Testis (tissue), 3 donors: Measurements from ENCODE around the gene NIPBL. TPM values are rescaled to one million over a fixed set of nuclear protein-coding genes. Genes with fewer than 3 reads are reported as not detected.
"Not testable (repeated sequence)": the region's sequence is repeated elsewhere in the genome, so short reads cannot be mapped to it uniquely, and the experiment has no call there.

Experiments used
- DNase-seq: peaks from one replicate; pipeline ENCODE4 v3.0.0-alpha.2; 2019
- H3K27ac ChIP-seq, 2 donors: fragments of 200-600 bp; sonication (generic); one replicate each; pipeline ENCODE4 v1.5.1; 2019
- H3K27me3 ChIP-seq: fragments of 200-600 bp; sonication (generic); one replicate; pipeline ENCODE4 v1.5.1; 2019
- H3K36me3 ChIP-seq: fragments of 200-600 bp; sonication (generic); one replicate; pipeline ENCODE4 v1.5.1; 2017; ENCODE audit warnings: low read depth; ENCODE audit errors: missing control alignments
- H3K4me1 ChIP-seq: fragments of 200-600 bp; sonication (generic); one replicate; pipeline ENCODE4 v1.5.1; 2019
- H3K4me3 ChIP-seq, 2 donors: fragments of 200-600 bp; sonication (generic); one replicate each; pipeline ENCODE4 v1.5.1; 2017 to 2019
- H3K9me3 ChIP-seq: fragments of 200-600 bp; sonication (generic); one replicate; pipeline ENCODE4 v1.5.1; 2017
- POLR2A ChIP-seq: fragments of 450-650 bp; IDR thresholded peaks from one replicate; pipeline ENCODE4 v1.6.1; 2017; ENCODE audit warnings: antibody characterized with exemption, mild to moderate bottlenecking, moderate library complexity
- WGBS, 2 donors: methylation state at CpG; one replicate each; pipeline ENCODE4 v1.1.5; 2018; 5-methylcytosine and 5-hydroxymethylcytosine counted together
- intact Hi-C: fragments of 100-400 bp; cut with DNase I; formaldehyde crosslinking; loops from one replicate; pipeline ENCODE4 v1.15.1; 2023; ENCODE audit warnings: low total_unique reads
- polyA plus RNA-seq: library from polyadenylated mRNA; stranded (reverse); fragments of 350-450 nt; fragmentation: Illumina TruSeq; extraction: RNeasy Lipid Tissue Mini Kit (QIAGEN cat#74804); gene quantifications from one replicate; pipeline ENCODE4 v1.2.3, GENCODE V29; 2014; ENCODE audit warnings: low read depth, low replicate concordance; ENCODE audit not compliant: insufficient read depth
- total RNA-seq, 2 donors: library from RNA; depleted of rRNA; stranded (reverse); fragments of >200 nt; gene quantifications; one replicate each; pipeline ENCODE4 v1.2.3, GENCODE V29; 2016
- TF ChIP-seq, protein P1 (sequence below), 3 experiments: fragments of 450-650 bp in 2 of 3; fragments of 200-600 bp in 1 of 3; sonication (generic) in 1 of 3; IDR thresholded peaks; one replicate each; pipeline ENCODE4 v1.5.1; 2016 to 2019; ENCODE audit warnings: antibody characterized with exemption in 3 of 3, mild to moderate bottlenecking in 2 of 3, moderate library complexity in 1 of 3

Gene NIPBL
- total and polyA plus RNA-seq, 3 donors from 2014 or later: 13.8 to 80.2 (median 76.6) TPM

DNA sequence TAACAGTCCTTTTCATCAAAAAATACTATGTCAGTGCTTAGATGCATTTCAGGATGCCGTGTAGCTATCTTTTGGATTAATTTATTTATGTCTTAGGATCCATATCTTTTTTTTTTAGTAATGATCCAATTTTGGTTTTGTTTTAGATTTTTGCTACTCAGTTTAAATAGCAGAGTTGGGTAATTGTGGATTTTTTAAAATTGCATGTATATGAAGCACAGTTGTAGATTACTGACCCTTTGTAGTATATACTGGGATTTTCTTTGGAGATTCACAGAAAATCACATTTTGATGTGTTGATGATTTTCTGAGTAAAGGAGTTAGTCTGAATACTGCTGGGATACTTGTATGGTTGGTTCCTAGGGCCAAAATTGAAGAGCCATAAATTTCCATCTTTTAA is 111.8 kb downstream of the NIPBL start:
- no peaks in the 10 kb centered on the region for H3K4me1 ChIP-seq
- H3K4me3 ChIP-seq: no peak overlapping the region
- no peak for DNase-seq
- no peaks in the 10 kb centered on the region for H3K27me3 ChIP-seq
- 100% methylated on average over 1 of the region's 1 CpG for WGBS, 2 donors
- H3K36me3 ChIP-seq: no peaks in the 10 kb centered on the region
- H3K27ac ChIP-seq: no peak overlapping the region
- intact Hi-C loops: no loop called here
- H3K9me3 ChIP-seq: no peaks in the 10 kb centered on the region
- TF ChIP-seq, protein P1, sequence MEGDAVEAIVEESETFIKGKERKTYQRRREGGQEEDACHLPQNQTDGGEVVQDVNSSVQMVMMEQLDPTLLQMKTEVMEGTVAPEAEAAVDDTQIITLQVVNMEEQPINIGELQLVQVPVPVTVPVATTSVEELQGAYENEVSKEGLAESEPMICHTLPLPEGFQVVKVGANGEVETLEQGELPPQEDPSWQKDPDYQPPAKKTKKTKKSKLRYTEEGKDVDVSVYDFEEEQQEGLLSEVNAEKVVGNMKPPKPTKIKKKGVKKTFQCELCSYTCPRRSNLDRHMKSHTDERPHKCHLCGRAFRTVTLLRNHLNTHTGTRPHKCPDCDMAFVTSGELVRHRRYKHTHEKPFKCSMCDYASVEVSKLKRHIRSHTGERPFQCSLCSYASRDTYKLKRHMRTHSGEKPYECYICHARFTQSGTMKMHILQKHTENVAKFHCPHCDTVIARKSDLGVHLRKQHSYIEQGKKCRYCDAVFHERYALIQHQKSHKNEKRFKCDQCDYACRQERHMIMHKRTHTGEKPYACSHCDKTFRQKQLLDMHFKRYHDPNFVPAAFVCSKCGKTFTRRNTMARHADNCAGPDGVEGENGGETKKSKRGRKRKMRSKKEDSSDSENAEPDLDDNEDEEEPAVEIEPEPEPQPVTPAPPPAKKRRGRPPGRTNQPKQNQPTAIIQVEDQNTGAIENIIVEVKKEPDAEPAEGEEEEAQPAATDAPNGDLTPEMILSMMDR (IDR thresholded peaks at IDR 0.05): no peak
- TF ChIP-seq POLR2A: no peak

DNA sequence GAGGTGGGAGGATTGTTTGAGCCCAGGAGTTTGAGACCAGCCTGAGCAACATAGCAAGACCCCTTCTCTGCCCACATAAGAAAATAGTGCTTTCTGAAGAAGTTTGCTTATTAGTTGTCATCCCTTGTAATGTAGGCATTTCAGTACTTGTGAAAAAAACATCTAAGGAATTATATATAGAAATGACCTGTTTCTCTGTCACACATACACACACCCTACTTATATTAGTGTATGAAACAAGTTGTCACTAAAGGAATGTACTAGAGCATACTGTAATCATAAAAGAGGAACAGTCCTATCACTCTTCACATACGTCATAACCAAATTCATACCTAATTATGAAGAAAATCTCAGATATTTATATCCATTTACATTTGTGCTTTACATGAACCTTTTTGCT is 122.0 kb downstream of the NIPBL start:
- intact Hi-C loops: no loop called here
- Histone ChIP-seq H3K9me3 (no peaks in the 10 kb centered on the region), H3K27me3 (no peaks in the 10 kb centered on the region), H3K4me1 (no peaks in the 10 kb centered on the region), H3K36me3 (no peaks in the 10 kb centered on the region), H3K4me3 (no peak overlapping the region), H3K27ac (no peak overlapping the region)
- 96 to 100% methylated on average over 1 of the region's 1 CpG for WGBS, 2 donors
- TF ChIP-seq POLR2A: no peak
- TF ChIP-seq, protein P1 (IDR thresholded peaks at IDR 0.05): no peak
- no peak for DNase-seq

DNA sequence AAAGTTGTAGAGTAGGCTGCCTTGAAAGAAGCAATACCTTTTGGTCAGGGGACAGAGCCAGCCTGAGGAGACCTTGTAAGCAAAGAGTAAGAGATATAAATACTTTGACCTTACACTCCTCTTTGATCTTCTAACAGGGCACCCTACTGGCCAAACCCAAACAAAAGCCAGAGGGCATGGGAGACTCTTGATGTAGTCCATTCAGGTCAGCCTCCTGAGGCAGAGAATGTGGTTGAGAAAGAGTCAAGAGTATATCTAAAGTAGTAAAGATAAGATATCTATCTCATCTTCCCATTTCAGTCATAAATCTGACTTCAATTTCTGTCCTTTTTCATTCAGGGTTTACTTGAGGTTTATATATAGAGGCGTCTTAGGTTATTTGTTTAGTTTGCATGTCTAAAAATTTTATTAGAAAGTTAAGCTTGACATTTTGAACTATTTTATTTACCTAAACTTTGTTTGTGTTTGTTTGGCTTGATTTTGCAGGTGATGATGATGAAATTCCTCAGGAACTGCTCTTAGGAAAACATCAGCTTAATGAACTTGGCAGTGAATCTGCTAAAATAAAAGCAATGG is 125.7 kb downstream of the NIPBL start:
- TF ChIP-seq, protein P1 (IDR thresholded peaks at IDR 0.05): no peak
- TF ChIP-seq POLR2A: no peak
- no peaks in the 10 kb centered on the region for H3K4me1 ChIP-seq
- DNase-seq: no peak
- no peaks in the 10 kb centered on the region for H3K27me3 ChIP-seq
- H3K4me3 ChIP-seq: no peak overlapping the region
- 79 to 91% methylated on average over 1 of the region's 1 CpG for WGBS, 2 donors
- H3K27ac ChIP-seq: no peak overlapping the region
- no peaks in the 10 kb centered on the region for H3K9me3 ChIP-seq
- no peaks in the 10 kb centered on the region for H3K36me3 ChIP-seq
- intact Hi-C loops: no loop called here

DNA sequence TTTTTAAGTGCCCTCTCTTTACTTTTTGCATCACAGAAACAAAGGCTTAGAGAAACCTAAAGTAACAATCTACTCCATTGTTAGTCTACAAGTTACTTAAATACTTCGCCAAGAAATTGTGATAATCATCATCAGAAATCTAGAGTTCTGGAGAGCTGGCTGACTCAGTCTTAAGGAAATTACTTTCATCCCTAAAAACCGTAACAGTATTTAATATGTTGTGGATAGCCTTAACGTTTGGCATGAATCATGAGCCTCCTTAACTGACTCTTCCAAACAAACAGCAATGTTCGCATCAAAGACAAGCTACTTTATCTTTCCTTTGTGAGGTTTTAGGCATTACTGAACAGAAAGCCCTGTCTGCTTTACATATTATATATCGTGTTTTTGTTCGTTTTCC is 128.7 kb downstream of the NIPBL start:
- intact Hi-C loops: no loop called here
- Histone ChIP-seq H3K27ac (no peak overlapping the region), H3K36me3 (no peaks in the 10 kb centered on the region), H3K27me3 (no peaks in the 10 kb centered on the region), H3K9me3 (no peaks in the 10 kb centered on the region), H3K4me3 (no peak overlapping the region), H3K4me1 (no peaks in the 10 kb centered on the region)
- TF ChIP-seq, protein P1 (IDR thresholded peaks at IDR 0.05): no peak
- TF ChIP-seq POLR2A: no peak
- 62 to 71% methylated on average over 6 of the region's 6 CpGs for WGBS, 2 donors
- no peak for DNase-seq

DNA sequence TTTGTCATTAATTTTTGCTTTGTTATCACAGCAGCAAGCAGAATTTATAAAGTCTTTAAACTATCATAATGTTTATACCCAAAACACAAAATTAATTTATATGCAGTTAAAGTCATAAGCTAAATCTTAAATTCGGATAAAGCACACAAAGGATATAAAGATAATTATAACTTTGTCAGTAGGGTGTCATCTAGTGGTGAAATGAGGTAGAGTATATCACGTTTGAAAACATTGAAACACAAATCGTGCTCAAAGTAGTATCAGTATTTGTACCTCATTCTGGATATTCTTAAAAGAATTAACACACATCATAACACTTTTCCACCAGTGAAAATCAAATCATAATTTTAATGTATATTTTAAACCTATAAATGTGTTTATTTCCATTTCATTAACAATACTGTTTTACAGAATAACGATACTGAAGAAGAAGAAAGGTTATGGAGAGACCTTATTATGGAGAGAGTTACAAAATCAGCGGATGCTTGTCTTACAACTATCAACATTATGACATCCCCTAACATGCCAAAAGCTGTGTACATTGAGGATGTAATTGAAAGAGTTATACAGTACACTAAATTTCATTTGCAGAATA is 129.5 kb downstream of the NIPBL start:
- intact Hi-C loops: no loop called here
- Histone ChIP-seq H3K36me3 (no peaks in the 10 kb centered on the region), H3K4me3 (no peak overlapping the region), H3K27me3 (no peaks in the 10 kb centered on the region), H3K27ac (no peak overlapping the region), H3K9me3 (no peaks in the 10 kb centered on the region), H3K4me1 (no peaks in the 10 kb centered on the region)
- TF ChIP-seq, protein P1 (IDR thresholded peaks at IDR 0.05): peak; percentile 29 to 64 (median 36)
- TF ChIP-seq POLR2A: no peak
- DNase-seq: no peak
- WGBS, 2 donors: 50 to 54% methylated on average over 5 of the region's 5 CpGs

DNA sequence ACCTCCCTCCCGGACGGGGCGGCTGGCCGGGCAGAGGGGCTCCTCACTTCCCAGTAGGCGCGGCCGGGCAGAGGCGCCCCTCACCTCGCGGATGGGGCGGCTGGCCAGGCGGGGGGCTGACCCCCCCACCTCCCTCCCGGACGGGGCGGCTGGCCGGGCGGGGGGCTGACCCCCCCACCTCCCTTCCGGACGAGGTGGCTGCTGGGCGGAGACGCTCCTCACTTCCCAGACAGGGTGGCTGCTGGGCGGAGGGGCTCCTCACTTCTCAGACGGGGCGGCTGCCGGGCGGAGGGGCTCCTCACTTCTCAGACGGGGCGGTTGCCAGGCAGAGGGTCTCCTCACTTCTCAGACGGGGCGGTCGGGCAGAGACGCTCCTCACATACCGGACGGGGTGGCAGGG is 136.6 kb downstream of the NIPBL start:
- H3K36me3 ChIP-seq, H3K4me1 ChIP-seq, intact Hi-C loops, H3K4me3 ChIP-seq, H3K27ac ChIP-seq, H3K27me3 ChIP-seq, H3K9me3 ChIP-seq, DNase-seq: not testable (repeated sequence)
- 94% methylated on average over 25 of the region's 34 CpGs; no CpG with 5 or more reads in 1 of the 2 donors for WGBS, 2 donors
